PC-3 (cell line): ENCODE measurements around the gene HOXA10.

Experiments used
- EZH2 ChIP-seq: fragments of 300-600 bp; sonication (generic); IDR thresholded peaks from one replicate; pipeline ENCODE4 v1.6.1; 2017; ENCODE audit warnings: antibody characterized with exemption, mild to moderate bottlenecking, low read length; ENCODE audit not compliant: unreplicated experiment
- TF ChIP-seq, protein P1 (sequence below): fragments of 300-600 bp; sonication (generic); conservative IDR thresholded peaks from 2 replicates; pipeline ENCODE4 v1.5.1; 2017; ENCODE audit warnings: antibody characterized with exemption, low read depth, mild to moderate bottlenecking, low read length

DNA sequence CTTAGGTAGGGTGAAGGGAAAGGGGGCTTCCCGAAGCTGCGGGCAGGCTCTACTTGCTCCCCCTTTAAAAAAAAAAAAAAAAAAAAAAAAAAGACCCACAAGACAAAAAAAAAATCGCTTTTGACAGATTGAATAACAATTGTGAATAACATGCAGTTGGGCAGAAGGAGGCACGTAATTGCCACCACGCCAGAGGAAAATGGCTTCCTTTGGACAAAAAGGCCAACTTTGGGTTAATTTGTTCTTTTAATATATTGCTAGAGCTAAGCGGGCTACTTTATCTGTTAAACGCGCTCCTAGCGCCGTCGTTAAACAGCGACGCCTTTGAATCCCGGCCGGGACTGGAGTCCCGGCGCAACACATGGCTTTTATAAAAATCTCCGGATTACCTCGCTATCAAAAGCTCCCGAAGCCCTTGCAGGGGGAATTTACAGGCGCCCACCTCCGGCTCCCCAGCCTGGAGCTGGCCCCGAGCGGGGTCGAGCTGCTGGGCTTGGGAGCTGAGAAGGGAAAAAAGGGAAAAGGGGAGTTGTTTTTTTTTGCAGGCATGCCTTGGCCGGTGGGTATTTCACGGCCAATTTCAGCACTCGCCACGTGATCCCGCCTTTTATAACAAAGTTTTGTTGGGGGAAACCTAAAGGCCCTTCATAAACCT lies 9.7 kb upstream of the HOXA10 start:
- TF ChIP-seq, protein P1, sequence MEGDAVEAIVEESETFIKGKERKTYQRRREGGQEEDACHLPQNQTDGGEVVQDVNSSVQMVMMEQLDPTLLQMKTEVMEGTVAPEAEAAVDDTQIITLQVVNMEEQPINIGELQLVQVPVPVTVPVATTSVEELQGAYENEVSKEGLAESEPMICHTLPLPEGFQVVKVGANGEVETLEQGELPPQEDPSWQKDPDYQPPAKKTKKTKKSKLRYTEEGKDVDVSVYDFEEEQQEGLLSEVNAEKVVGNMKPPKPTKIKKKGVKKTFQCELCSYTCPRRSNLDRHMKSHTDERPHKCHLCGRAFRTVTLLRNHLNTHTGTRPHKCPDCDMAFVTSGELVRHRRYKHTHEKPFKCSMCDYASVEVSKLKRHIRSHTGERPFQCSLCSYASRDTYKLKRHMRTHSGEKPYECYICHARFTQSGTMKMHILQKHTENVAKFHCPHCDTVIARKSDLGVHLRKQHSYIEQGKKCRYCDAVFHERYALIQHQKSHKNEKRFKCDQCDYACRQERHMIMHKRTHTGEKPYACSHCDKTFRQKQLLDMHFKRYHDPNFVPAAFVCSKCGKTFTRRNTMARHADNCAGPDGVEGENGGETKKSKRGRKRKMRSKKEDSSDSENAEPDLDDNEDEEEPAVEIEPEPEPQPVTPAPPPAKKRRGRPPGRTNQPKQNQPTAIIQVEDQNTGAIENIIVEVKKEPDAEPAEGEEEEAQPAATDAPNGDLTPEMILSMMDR: no peak
- no peak for TF ChIP-seq EZH2
